Pancreas (tissue), 10 donors: ENCODE measurements around the gene AP3S1. TPM values are rescaled to one million over a fixed set of nuclear protein-coding genes. Genes with fewer than 3 reads are reported as not detected.

ENCODE experiments used
- ATAC-seq, 4 donors: fragments of 200-7000 bp; cut with Tn5 transposase; one replicate each; pipeline versions ENCODE4 v1.8.0 to v1.9.1; 2020; ENCODE audit warnings: mild to moderate bottlenecking in 4 of 4, moderate library complexity in 4 of 4
- DNase-seq, 6 donors: peaks; one replicate each; pipeline ENCODE4 v3.0.0-alpha.2; 2020
- FAIRE-seq: peaks from 2 replicates; lab custom pipeline; 2012; peaks lifted over from hg19 to GRCh38; lab: Jason Lieb, UNC
- H3K27ac ChIP-seq, 4 donors: fragments of 200-600 bp; sonication (generic); 1 replicate in 3 of 4; 2 replicates in 1 of 4; pipeline versions ENCODE4 v1.5.0 to v1.8.0; 2020
- H3K27me3 ChIP-seq, 4 donors: fragments of 200-600 bp; one replicate each; pipeline ENCODE4 v1.8.0; 2021
- H3K36me3 ChIP-seq, 3 donors: fragments of 200-600 bp; sonication (generic) in 1 of 3; one replicate each; pipeline versions ENCODE4 v1.5.0 to v1.8.0; 2020 to 2021
- H3K4me1 ChIP-seq, 3 donors: fragments of 200-600 bp; one replicate each; pipeline ENCODE4 v1.8.0; 2021
- H3K4me3 ChIP-seq, 4 donors: fragments of 200-600 bp; sonication (generic) in 2 of 4; one replicate each; pipeline versions ENCODE4 v1.5.0 to v1.8.0; 2020 to 2021
- H3K9me3 ChIP-seq, 4 donors: fragments of 200-600 bp; one replicate each; pipeline ENCODE4 v1.8.0; 2021
- CTCF ChIP-seq, 4 donors: fragments of 200-600 bp; sonication (generic) in 3 of 4; IDR thresholded peaks; one replicate each; pipeline versions ENCODE4 v1.5.0 to v1.8.0; 2021; ENCODE audit warnings: antibody characterized with exemption in 4 of 4
- WGBS, 2 donors: extraction: QIAGEN DNeasy Blood & Tissue Kit; methylation state at CpG; one replicate each; pipeline ENCODE4 v1.1.7; 2013; 5-methylcytosine and 5-hydroxymethylcytosine counted together
- intact Hi-C, 3 donors: fragments of 100-400 bp; cut with DNase I; formaldehyde crosslinking; loops; one replicate each; pipeline versions ENCODE4 v1.11.1 to v1.14.2; 2022
- polyA plus RNA-seq, 2 donors: library from polyadenylated mRNA; stranded (reverse); fragments of 200-250 nt; gene quantifications; one replicate each; pipeline ENCODE4 v1.2.3, GENCODE V29; 2013
- total RNA-seq, 6 donors: library from RNA; stranded (reverse); fragmentation: NEBNext Ultra II Directional in 4 of 6; extraction: Animal tissue kit (Norgen Biotek cat#: 25700) in 4 of 6; gene quantifications; one replicate each; pipeline versions ENCODE4 v1.2.1 to v1.2.4, GENCODE V29; 2021 to 2023
- donor health status: healthy with polysubstance abuse.
- donor health status: DM: no; HTN: no; CAD: no; lungs with moderate emphysema.
- donor health status: DM: no; HTN: no; CAD: no.
- donor health status: control.
- donor health status: control.
- donor health status: Bipolar disorder and iron deficiency.
- donor health status: DM: yes; HTN: yes; CAD: no.
- donor health status: DM: no; HTN: no; CAD: no.
- donor health status: DM: no; HTN: no; CAD: no.
- donor health status: DM: yes; HTN: yes; CAD: no.

The AP3S1 gene
- total and polyA plus RNA-seq, 8 donors: 26.0 to 58.4 (median 47.9) TPM

- 23 to 26% methylated on average over 42 of the region's 42 CpGs for WGBS, 2 donors
- intact Hi-C loops: no loop called here
- DNase-seq (peak in 2 of 6 donors; percentile 35 to 55), FAIRE-seq (no peak), ATAC-seq (peak in 3 of 4 donors; percentile 17 to 21 (median 21))
- no peaks in the 10 kb centered on the region for H3K9me3 ChIP-seq
- H3K36me3 ChIP-seq: no peaks in the 10 kb centered on the region
- H3K4me3 ChIP-seq: peak overlapping the region in 1 of 4 donors; percentile 46
- TF ChIP-seq CTCF (IDR thresholded peaks at IDR 0.05): no peak
- H3K27ac ChIP-seq: no peak overlapping the region
- no peaks in the 10 kb centered on the region for H3K4me1 ChIP-seq
- peaks cover 0 to 8% (median 3%) of the 10 kb centered on the region in 4 donors for H3K27me3 ChIP-seq
Measured at GRCh38 chr5:115961381-115962238, 119.9 kb downstream of the AP3S1 start.

DNA sequence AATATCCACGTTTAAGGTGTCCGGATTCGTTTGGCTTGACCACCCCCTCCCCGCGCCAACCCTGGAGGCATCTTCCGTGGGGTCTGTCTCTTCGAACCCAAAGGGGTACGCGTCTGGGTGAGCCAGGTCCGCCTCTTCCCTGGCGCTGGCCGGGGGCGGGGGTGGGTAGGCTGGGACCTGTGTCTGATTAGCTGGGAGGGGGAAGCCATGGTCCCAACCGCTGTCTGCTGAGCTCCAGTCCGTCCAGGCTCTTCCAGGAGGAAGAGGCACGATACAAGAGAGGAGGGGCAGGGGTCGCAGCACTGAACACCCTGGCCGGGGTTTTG is 120.5 kb downstream of the AP3S1 start, which contains the start of gene LVRN:
Gene LVRN (plus strand): TSS at position 237 of the 326 bp plus-strand sequence. CDS start 143 bp downstream, outside the sequence.
- no peak for FAIRE-seq

GRCh38 chr5:115962565-115963402 is 121.0 kb downstream of the AP3S1 start:
- no peak for TF ChIP-seq CTCF (IDR thresholded peaks at IDR 0.05)
- FAIRE-seq (no peak), DNase-seq (peak in 5 of 6 donors; percentile 6 to 76 (median 29)), ATAC-seq (peak; percentile 75 to 86 (median 80))
- Histone ChIP-seq H3K27me3 (peaks cover 0 to 8% (median 3%) of the 10 kb centered on the region in 4 donors), H3K4me1 (no peaks in the 10 kb centered on the region), H3K9me3 (no peaks in the 10 kb centered on the region), H3K36me3 (no peaks in the 10 kb centered on the region), H3K4me3 (peak overlapping the region in 3 of 4 donors; percentile 3 to 46 (median 35)), H3K27ac (no peak overlapping the region)
- intact Hi-C loops: no loop called here
- WGBS, 2 donors: 10% methylated on average over 70 to 71 of the region's 71 CpGs

More for the DNA sequence above, 120.5 kb downstream of the AP3S1 start, which contains the start of gene LVRN:
- Histone ChIP-seq H3K36me3 (no peaks in the 10 kb centered on the region), H3K4me3 (peak within 1 kb of the TSS in 3 of 4 donors; percentile 3 to 46 (median 35)), H3K27ac (no peak within 1 kb of the TSS), H3K27me3 (peaks cover 0 to 8% (median 3%) of the 10 kb centered on the region in 4 donors), H3K4me1 (no peaks in the 10 kb centered on the region), H3K9me3 (no peaks in the 10 kb centered on the region)
- intact Hi-C loops: no loop called here
- 19 to 25% methylated on average over 18 of the region's 18 CpGs for WGBS, 2 donors
- DNase-seq (peak in 2 of 6 donors; percentile 47 to 54), ATAC-seq (no peak)
- TF ChIP-seq CTCF (IDR thresholded peaks at IDR 0.05): no peak

- ATAC-seq (no peak), FAIRE-seq (no peak), DNase-seq (no peak)
- Histone ChIP-seq H3K27me3 (peaks cover 0 to 8% (median 3%) of the 10 kb centered on the region in 4 donors), H3K4me1 (no peaks in the 10 kb centered on the region), H3K9me3 (no peaks in the 10 kb centered on the region), H3K4me3 (no peak overlapping the region), H3K36me3 (no peaks in the 10 kb centered on the region), H3K27ac (no peak overlapping the region)
- 40 to 45% methylated on average over 17 of the region's 17 CpGs for WGBS, 2 donors
- TF ChIP-seq CTCF (IDR thresholded peaks at IDR 0.05): no peak
- intact Hi-C loops: no loop called here
Measured at GRCh38 chr5:115963566-115963965, 121.8 kb downstream of the AP3S1 start.

Other genes with a start within 250 kb of the AP3S1 start
- gene TICAM2, start 239.5 kb upstream of the AP3S1 start, total RNA-seq: 1 to 10 TPM; 1.6 to 3.4 (median 2.2) TPM
- 1 to 10 TPM; 1.4 to 1.9 TPM for gene TICAM2, start 239.5 kb upstream of the AP3S1 start, polyA plus RNA-seq
- gene TMED7, start 215.9 kb upstream of the AP3S1 start, total RNA-seq: 10 to 100 TPM; 39.4 to 71.3 (median 63.7) TPM
- 10 to 100 TPM in 1 of 2 donors, 1 to 10 TPM in 1; 8.2 to 27.5 TPM for gene TMED7, start 215.9 kb upstream of the AP3S1 start, polyA plus RNA-seq
- 1 to 10 TPM; 1.9 to 8.7 (median 3.8) TPM for gene CDO1, start 25.3 kb upstream of the AP3S1 start, total RNA-seq
- 10 to 100 TPM in 1 of 2 donors, 1 to 10 TPM in 1; 6.7 to 19.7 TPM for gene CDO1, start 25.3 kb upstream of the AP3S1 start, polyA plus RNA-seq
- 10 to 100 TPM; 13.0 to 21.5 (median 14.6) TPM for gene ATG12, start 370 bp upstream of the AP3S1 start, total RNA-seq
- gene ATG12, start 370 bp upstream of the AP3S1 start, polyA plus RNA-seq: 10 to 100 TPM; 16.1 to 28.4 TPM
- gene LVRN, start 120.5 kb downstream of the AP3S1 start, total RNA-seq: under 1 TPM in 5 of 6 donors, not detected in 1; 0.08 to 0.40 (median 0.28) TPM
- gene LVRN, start 120.5 kb downstream of the AP3S1 start, polyA plus RNA-seq: under 1 TPM; 0.16 to 0.61 TPM
- not detected for gene ARL14EPL, start 190.5 kb downstream of the AP3S1 start, total RNA-seq
- not detected for gene ARL14EPL, start 190.5 kb downstream of the AP3S1 start, polyA plus RNA-seq
- gene COMMD10, start 243.1 kb downstream of the AP3S1 start, total RNA-seq: 10 to 100 TPM; 12.8 to 21.8 (median 14.7) TPM
- gene COMMD10, start 243.1 kb downstream of the AP3S1 start, polyA plus RNA-seq: 10 to 100 TPM; 14.3 to 14.8 TPM